ENCODE measurements around the gene IL16.

IL16 gene

GRCh38 chr15:81295486-81296121 is 98.9 kb downstream of the IL16 start:
- no peak for DNase-seq (ENCODE audit: low spot score)

GRCh38 chr15:81296186-81296585 is 99.5 kb downstream of the IL16 start:
- no peak for DNase-seq (ENCODE audit: low spot score)

GRCh38 chr15:81296673-81297072 is 100.0 kb downstream of the IL16 start:
- DNase-seq (ENCODE audit: low spot score) = no peak

- DNase-seq (ENCODE audit: low spot score) = no peak
These were observed 100.5 kb downstream of the IL16 start for GRCh38 chr15:81297147-81297572.

GRCh38 chr15:81297603-81298575 is 101.2 kb downstream of the IL16 start:
- no peak for DNase-seq (ENCODE audit: low spot score)

- DNase-seq (ENCODE audit: low spot score) = no peak
These were observed 101.9 kb downstream of the IL16 start for GRCh38 chr15:81298611-81299010.

- no peak for DNase-seq (ENCODE audit: low spot score)
These were observed 102.5 kb downstream of the IL16 start for GRCh38 chr15:81299156-81299555.

GRCh38 chr15:81299630-81300273 is 103.1 kb downstream of the IL16 start:
- DNase-seq (ENCODE audit: low spot score) = no peak

GRCh38 chr15:81301385-81301784 is 104.7 kb downstream of the IL16 start:
- no peak for DNase-seq (ENCODE audit: low spot score)

- no peak for DNase-seq (ENCODE audit: low spot score)
These were observed 105.2 kb downstream of the IL16 start for GRCh38 chr15:81301815-81302399.

- DNase-seq (ENCODE audit: low spot score) = no peak
These were observed 106.0 kb downstream of the IL16 start for GRCh38 chr15:81302701-81303109.

- DNase-seq (ENCODE audit: low spot score) = no peak
These were observed 106.9 kb downstream of the IL16 start for GRCh38 chr15:81303244-81304225.

- DNase-seq (ENCODE audit: low spot score) = no peak
These were observed 107.5 kb downstream of the IL16 start for GRCh38 chr15:81304226-81304625.

GRCh38 chr15:81308260-81308659 is 111.6 kb downstream of the IL16 start:
- DNase-seq (ENCODE audit: low spot score) = no peak

GRCh38 chr15:81309647-81310450 is 113.2 kb downstream of the IL16 start:
- no peak for DNase-seq (ENCODE audit: low spot score)

GRCh38 chr15:81310480-81310879 is 113.8 kb downstream of the IL16 start:
- no peak for DNase-seq (ENCODE audit: low spot score)

- no peak for DNase-seq (ENCODE audit: low spot score)
These were observed 115.2 kb downstream of the IL16 start for GRCh38 chr15:81311752-81312464.

- DNase-seq (ENCODE audit: low spot score) = no peak
These were observed 116.3 kb downstream of the IL16 start for GRCh38 chr15:81312790-81313543.

GRCh38 chr15:81313686-81314085 is 117.0 kb downstream of the IL16 start:
- no peak for DNase-seq (ENCODE audit: low spot score)
